Measurements from ENCODE around the gene HACL1. TPM values are rescaled to one million over a fixed set of nuclear protein-coding genes. Genes with fewer than 3 reads are reported as not detected.
"Not testable (repeated sequence)": the region's sequence is repeated elsewhere in the genome, so short reads cannot be mapped to it uniquely, and the experiment has no call there.

The HACL1 gene
- total RNA-seq, 3 donors from 2014 or later: 23.1 to 34.5 (median 29.6) TPM

DNA sequence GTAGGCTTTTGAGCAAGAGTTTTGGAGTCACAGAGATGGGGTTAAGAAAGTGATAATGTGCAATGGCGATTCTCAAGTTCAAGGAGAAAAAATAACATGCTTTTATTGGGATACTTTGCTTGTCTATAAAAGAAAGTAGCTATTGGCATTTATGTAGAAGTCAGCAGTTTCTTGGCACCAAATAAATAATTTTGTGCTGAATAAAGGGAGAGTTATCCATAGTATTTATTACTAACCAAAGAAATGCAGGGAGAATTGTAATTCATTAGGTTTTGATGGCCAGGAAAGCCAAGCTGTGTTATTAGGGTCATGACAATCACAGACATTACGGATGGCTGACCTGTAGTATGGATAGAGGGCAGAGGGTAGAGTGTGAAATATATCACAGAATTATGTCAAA, 33.3 kb upstream of the HACL1 start:
- Mint-ChIP-seq H3K4me3 (no peak overlapping the region), H3K27me3 (ENCODE audit: low read depth) (no peaks in the 10 kb centered on the region), H3K9me3 (no peaks in the 10 kb centered on the region), H3K4me1 (ENCODE audit: low read depth) (peaks cover 43% of the 10 kb centered on the region), H3K36me3 (ENCODE audit: insufficient read depth) (peaks cover 6% of the 10 kb centered on the region)
- DNase-seq (no peak), ATAC-seq (no peak)

DNA sequence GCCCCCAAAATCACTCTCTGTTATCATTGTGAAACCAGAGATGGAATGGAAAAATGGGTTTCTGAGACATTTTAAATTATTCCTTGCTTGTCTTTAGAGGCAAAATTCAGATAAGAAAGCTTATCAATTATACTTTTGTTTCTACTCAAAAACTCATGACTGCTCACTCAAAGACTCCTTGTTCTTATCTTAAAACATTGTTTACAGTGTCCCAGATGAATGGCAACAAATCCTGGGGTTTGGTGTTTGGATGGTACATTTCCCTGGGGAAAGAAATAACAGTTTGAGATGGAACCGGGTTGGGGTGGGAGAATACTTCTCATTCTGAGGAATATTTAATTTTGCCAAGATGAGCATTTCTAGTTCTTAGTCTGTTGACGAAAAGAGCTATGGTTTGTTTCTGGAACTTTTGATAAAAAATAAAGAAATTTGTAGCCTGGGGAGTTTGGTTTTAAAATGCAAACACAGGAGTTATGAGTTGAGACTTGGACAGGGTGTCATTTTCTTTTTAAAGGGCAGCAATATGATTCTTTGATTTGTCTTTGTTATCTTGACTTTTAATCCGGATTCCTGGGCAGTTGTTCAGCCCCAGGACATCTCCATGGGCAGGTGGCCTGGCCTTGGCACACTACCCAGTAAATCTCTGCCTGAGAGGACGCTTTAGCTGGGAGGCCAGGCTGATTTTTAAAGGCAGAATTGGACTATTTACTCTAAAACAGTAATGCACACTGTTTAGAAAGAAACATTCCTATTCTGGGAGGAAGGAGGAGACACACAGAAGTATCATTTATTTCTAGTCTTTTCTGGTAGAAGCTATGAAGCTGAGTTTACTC, 32.6 kb upstream of the HACL1 start:
- Mint-ChIP-seq H3K4me3 (no peak overlapping the region), H3K36me3 (ENCODE audit: insufficient read depth) (peaks cover 6% of the 10 kb centered on the region), H3K27me3 (ENCODE audit: low read depth) (no peaks in the 10 kb centered on the region), H3K4me1 (ENCODE audit: low read depth) (peaks cover 44% of the 10 kb centered on the region), H3K9me3 (no peaks in the 10 kb centered on the region)
- ATAC-seq: no peak
- DNase-seq: no peak

DNA sequence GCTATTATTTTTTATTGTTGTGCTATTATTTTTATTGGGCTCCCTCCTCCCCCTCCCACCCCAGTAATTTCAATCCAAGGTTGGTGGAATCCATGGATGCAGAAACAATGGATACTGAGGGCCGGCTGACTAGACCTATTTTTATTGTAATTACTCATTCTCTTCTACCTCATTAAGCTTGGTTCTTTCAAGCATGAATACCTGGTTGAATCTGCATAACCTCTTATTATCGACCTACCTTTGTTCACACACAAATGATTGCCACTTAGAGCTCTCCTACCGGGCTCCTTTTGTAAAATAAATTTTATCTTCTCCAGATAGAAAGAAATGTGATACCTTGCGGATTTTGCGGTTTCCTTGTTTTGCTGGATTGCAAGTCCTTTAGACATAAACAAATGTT, 31.8 kb upstream of the HACL1 start:
- DNase-seq (no peak), ATAC-seq (no peak)
- H3K4me1 Mint-ChIP-seq (ENCODE audit: low read depth): peaks cover 43% of the 10 kb centered on the region
- peaks cover 6% of the 10 kb centered on the region for H3K36me3 Mint-ChIP-seq (ENCODE audit: insufficient read depth)
- no peaks in the 10 kb centered on the region for H3K27me3 Mint-ChIP-seq (ENCODE audit: low read depth)
- H3K4me3 Mint-ChIP-seq: no peak overlapping the region
- no peaks in the 10 kb centered on the region for H3K9me3 Mint-ChIP-seq

DNA sequence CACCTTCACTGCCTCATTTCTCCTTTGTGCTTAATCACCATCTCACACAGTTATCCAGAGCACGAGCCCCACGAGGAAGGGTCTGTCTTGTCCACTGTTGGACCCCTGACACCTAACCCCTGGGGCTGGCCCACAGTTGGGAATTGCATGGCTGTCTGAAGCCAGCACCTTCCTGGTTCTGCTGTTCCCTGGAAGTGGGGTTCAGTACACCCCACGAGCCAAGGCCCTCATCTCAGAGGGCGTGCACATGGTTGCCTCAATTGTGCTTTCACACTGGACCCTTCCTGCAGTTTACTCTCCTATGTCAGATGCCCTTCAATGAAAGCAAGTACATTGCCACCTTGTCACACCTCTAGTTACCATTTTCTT, 30.8 kb upstream of the HACL1 start:
- H3K4me3 Mint-ChIP-seq: no peak overlapping the region
- ATAC-seq: no peak
- H3K4me1 Mint-ChIP-seq (ENCODE audit: low read depth): peaks cover 37% of the 10 kb centered on the region

DNA sequence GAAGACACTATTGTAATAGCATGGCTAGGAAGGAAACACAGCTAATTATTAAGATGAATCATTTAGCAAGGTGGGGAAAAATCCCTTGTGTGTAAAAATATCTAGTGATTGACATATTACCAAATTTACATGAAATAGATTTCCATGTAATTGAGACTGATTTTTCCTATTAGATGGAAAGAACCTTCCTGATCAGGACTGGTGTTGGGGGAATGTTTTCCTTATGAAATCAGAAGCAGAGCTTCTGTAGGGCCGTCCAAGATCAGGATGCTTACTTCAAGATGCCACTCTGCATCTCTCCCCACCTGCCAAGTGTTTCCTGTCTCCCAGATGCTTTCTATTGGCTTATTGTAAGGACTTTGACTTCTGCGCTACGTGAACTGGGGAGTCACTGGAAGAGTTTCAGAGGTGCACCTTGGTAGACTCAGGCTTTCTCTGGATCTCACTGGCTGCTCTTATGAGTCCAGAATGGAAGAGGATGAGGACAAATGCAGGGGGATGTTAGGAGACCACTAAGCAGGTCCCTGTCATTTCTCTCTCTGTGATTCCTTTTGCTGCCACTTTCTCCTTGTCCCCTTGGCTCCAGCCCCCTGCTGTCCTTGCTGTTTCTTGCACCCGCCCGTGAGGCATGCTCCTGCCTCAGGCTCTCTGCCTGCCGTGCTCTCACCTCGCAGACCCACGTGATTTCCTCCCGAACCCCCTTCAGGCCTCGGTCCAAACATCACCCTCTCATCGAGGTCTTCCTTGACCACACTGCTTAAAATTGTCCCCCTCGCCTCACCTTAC, 30.2 kb upstream of the HACL1 start:
- ATAC-seq (no peak), DNase-seq (no peak)
- no peaks in the 10 kb centered on the region for H3K9me3 Mint-ChIP-seq
- no peaks in the 10 kb centered on the region for H3K27me3 Mint-ChIP-seq (ENCODE audit: low read depth)
- no peak overlapping the region for H3K4me3 Mint-ChIP-seq
- H3K4me1 Mint-ChIP-seq (ENCODE audit: low read depth): peaks cover 34% of the 10 kb centered on the region
- peaks cover 8% of the 10 kb centered on the region for H3K36me3 Mint-ChIP-seq (ENCODE audit: insufficient read depth)

More for the DNA sequence above, 30.8 kb upstream of the HACL1 start:
- no peaks in the 10 kb centered on the region for H3K27me3 Mint-ChIP-seq (ENCODE audit: low read depth)
- H3K9me3 Mint-ChIP-seq: no peaks in the 10 kb centered on the region
- H3K36me3 Mint-ChIP-seq (ENCODE audit: insufficient read depth): peaks cover 9% of the 10 kb centered on the region
- no peak for DNase-seq

DNA sequence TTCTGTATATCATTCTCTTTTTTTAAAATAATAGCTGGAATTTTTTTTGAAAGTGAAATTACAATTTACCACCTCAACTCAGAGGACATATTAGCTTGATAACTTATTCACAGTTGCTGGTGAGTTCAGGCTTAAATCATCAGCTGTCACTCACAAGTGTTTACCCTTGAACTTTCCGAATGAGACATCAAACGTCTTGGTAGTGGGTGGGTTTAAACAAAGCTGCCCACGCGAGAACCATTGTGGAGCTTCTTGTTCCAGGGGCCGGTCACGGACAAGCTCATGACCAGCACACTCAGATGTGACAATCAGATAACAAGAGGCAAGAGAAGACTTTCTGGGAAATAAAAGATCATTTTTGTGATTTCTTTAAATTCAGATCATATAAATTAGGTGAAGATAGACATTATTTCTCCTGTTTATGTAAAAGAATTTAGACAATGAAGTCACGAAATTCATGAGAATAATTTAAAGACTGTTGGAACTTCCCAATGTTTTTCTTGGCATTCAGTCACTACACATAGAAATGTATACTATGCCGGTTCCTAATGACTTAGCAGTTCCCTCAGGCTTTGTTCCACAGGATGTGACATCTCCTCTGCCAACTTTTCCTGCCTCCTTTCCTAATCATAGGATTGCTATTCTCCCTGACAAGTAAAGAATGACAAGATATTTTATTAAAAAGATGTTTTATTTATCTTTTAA, 29.4 kb upstream of the HACL1 start:
- no peaks in the 10 kb centered on the region for H3K27me3 Mint-ChIP-seq (ENCODE audit: low read depth)
- ATAC-seq (peak; percentile 45 to 50), DNase-seq (no peak)
- H3K4me1 Mint-ChIP-seq (ENCODE audit: low read depth): peaks cover 31% of the 10 kb centered on the region
- peak overlapping the region; percentile 62 for H3K4me3 Mint-ChIP-seq
- H3K36me3 Mint-ChIP-seq (ENCODE audit: insufficient read depth): peaks cover 6% of the 10 kb centered on the region
- no peaks in the 10 kb centered on the region for H3K9me3 Mint-ChIP-seq

DNA sequence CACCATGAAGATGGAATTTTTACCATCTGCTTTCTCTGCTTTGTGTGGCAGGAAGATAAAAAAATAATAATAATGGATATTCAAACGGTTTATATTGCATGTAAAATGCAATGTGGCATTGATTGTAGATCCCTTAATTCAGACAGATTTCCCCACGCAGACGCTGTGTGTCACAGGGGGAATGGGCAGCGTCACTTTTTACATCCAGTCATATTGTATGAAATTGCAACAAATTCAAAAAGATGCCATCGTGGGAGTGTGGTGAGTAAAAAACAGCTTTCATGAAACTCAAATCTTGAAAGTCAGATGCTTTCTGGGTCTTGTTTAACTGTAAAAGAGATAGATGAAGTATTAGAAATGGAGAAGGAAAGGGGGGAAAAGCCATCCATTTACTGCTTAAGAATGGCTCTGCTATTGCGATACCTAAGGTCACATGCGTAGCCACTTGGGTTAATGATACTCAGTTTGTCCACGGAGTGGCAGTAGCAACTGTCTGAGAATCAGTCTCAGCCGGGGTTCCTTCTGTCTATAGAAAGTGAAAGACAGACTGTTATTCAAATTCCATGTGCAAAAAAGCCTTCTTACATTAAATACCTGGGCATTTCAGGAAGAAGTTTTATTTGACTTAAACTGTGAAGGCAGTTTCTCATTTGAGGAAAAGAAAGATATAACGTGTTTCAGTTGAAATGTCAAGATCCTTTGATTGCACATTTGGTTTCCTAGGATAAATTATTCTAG, 28.7 kb upstream of the HACL1 start:
- peak overlapping the region; percentile 62 for H3K4me3 Mint-ChIP-seq
- peaks cover 6% of the 10 kb centered on the region for H3K36me3 Mint-ChIP-seq (ENCODE audit: insufficient read depth)
- no peaks in the 10 kb centered on the region for H3K27me3 Mint-ChIP-seq (ENCODE audit: low read depth)
- peaks cover 32% of the 10 kb centered on the region for H3K4me1 Mint-ChIP-seq (ENCODE audit: low read depth)
- ATAC-seq: peak; percentile 92 to 97
- DNase-seq: peak; percentile 47
- no peaks in the 10 kb centered on the region for H3K9me3 Mint-ChIP-seq

DNA sequence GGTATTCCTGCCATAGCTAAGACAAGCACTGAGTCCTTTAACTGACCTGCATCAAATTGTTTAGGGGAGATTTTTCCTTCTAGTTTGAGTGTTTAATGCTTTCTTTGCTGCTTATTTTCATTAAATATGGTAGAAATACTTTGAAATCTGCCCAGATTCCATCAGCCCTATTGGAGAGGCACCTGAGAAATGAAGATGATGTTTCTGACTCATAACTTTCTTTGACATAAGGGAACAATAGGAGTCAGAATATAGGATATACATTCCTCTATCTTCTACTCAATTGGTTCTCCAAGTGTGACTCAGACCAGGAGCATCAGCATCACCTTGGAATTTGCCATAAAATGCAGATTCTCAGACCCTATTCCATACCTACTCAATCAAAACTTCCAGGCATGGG, 27.6 kb upstream of the HACL1 start:
- Mint-ChIP-seq H3K27me3 (ENCODE audit: low read depth) (no peaks in the 10 kb centered on the region), H3K36me3 (ENCODE audit: insufficient read depth) (peaks cover 6% of the 10 kb centered on the region), H3K9me3 (no peaks in the 10 kb centered on the region), H3K4me1 (ENCODE audit: low read depth) (peaks cover 43% of the 10 kb centered on the region), H3K4me3 (no peak overlapping the region)
- DNase-seq (no peak), ATAC-seq (no peak)

DNA sequence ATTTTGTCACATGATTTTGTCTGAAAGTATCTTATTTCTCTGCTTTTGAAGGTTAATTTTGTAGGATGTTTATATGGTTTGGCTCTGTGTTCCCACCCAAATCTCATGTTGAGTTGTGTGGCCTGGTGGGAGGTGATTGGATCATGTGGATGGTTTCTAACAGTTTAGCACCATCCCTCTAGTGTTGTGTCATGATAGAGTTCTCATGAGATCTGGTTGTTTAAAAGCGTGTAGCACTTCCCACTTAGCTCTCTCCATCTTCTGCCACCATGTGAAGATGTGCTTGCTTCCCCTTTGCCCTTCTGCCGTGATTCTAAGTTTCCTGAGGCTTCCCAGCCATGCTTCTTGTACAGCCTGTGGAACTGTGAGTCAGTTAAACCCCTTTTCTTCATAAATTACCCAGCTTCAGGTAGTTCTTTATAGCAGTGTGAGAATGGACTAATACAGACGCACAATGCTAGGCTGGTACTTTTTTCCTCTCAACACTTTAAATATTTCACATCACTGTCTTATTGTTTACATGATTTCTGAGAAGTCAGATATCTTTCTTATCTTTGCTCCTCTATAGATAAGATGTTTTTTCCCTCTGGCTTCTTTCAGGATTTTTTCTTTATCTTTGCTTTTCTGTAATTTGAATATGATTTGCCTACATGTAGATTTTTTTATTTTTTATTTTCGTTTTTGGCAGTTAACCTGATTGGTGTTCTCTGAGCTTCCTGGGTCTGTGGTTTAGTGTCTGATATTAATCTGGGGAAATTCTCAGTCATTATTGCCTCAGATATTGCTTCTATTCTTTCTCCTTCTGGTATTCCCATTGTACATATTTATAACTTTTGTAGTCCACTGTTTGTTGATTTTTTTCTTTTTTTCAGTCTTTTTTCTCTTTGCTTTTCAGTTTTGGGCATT, 22.4 kb upstream of the HACL1 start:
- Mint-ChIP-seq H3K4me3 (peak overlapping the region; percentile 69), H3K36me3 (ENCODE audit: insufficient read depth) (peaks cover 34% of the 10 kb centered on the region), H3K27me3 (ENCODE audit: low read depth) (no peaks in the 10 kb centered on the region), H3K9me3 (peaks cover 37% of the 10 kb centered on the region), H3K4me1 (ENCODE audit: low read depth) (peaks cover 31% of the 10 kb centered on the region)
- ATAC-seq (peak; percentile 70 to 78), DNase-seq (no peak)

DNA sequence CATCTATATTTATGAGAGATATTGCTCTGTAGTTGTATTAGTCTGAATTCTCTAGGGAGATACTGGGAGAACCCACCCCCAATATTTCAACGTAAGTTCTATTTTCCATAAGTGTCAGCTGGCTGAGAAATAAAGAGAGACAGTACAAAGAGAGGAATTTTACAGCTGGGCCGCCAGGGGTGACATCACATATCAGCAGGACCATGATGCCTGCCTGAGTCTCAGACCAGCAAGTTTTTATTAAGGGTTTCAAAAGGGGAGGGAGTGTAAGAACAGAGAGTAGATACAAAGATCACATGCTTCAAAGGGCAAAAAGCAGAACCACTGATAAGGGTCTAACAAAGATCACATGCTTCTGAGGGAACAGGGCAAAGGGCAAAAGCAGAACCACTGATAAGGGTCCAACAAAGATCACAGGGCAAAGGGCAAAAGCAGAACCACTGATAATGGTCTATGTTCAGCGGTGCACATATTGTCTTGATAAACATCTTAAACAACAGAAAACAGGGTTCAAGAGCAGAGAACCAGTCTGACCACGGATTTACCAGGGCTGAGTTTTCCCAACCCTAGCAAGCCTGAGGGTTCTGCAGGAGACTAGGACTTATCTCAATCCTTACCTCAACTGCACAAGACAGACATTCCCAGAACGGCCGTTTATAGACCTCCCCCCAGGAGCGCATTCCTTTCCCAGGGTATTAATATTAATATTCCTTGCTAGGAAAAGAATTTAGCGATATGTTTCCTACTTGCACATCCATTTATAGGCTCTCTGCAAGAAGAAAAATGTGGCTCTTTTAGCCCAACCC, 18.5 kb upstream of the HACL1 start:
- not testable (repeated sequence) for ATAC-seq; DNase-seq; H3K4me3 Mint-ChIP-seq; H3K27me3 Mint-ChIP-seq (ENCODE audit: low read depth)
- H3K9me3 Mint-ChIP-seq: peaks cover 37% of the 10 kb centered on the region
- peaks cover 23% of the 10 kb centered on the region for H3K4me1 Mint-ChIP-seq (ENCODE audit: low read depth)
- H3K36me3 Mint-ChIP-seq (ENCODE audit: insufficient read depth): peaks cover 36% of the 10 kb centered on the region

DNA sequence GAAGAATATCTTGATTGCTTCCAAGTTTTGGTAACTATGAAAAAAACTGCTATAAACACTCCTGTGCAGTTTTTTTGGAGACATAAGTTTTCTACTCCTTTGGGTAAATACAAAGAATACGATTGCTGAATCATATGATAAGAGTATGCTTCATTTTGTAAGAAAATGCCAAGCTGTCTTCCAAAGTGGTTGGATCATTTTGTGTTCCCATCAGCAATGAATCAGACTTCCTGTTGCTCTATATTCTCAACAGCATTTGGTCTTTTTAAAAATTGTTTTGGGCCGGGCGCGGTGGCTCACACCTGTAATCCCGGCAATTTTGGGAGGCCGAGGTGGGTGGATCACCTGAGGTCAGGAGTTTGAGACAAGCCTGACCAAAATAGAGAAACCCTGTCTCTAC, 14.7 kb upstream of the HACL1 start:
- Mint-ChIP-seq H3K4me1 (ENCODE audit: low read depth) (peaks cover 3% of the 10 kb centered on the region), H3K27me3 (ENCODE audit: low read depth) (no peaks in the 10 kb centered on the region), H3K4me3 (no peak overlapping the region), H3K9me3 (peaks cover 17% of the 10 kb centered on the region), H3K36me3 (ENCODE audit: insufficient read depth) (peaks cover 29% of the 10 kb centered on the region)
- ATAC-seq: no peak
- DNase-seq: no peak

DNA sequence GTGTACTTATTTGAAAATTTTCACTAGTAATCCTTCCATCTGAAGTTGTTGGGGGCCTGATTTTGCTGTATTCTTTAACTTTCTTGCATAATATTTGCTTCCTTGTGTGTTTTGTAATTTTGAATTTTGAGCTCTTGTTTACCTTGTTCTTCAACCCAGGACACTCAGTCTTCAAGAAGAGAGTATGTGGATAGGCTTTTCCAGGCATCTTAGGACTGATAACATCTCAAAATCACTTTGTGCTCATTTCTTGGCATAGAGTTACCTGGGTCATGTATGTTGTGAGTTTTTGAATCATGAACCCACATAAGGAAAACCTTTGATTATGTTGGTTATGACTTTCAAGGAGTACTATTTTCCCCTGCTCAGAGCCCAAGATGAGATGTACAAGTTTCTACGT, 13.6 kb upstream of the HACL1 start:
- Mint-ChIP-seq H3K27me3 (ENCODE audit: low read depth) (no peaks in the 10 kb centered on the region), H3K4me1 (ENCODE audit: low read depth) (peaks cover 3% of the 10 kb centered on the region), H3K36me3 (ENCODE audit: insufficient read depth) (peaks cover 20% of the 10 kb centered on the region), H3K9me3 (peaks cover 9% of the 10 kb centered on the region), H3K4me3 (no peak overlapping the region)
- ATAC-seq (no peak), DNase-seq (no peak)
